Keratinocyte (primary cell): ENCODE results near the gene MARK1. TPM values are rescaled to one million over a fixed set of nuclear protein-coding genes. Genes with fewer than 3 reads are reported as not detected.

ENCODE experiments used
- DNase-seq: peaks from one replicate; pipeline ENCODE4 v3.0.0-alpha.2; 2011; ENCODE audit warnings: low read depth, missing footprints, low spot score
- FAIRE-seq: peaks from 2 replicates; lab custom pipeline; 2011; peaks lifted over from hg19 to GRCh38; lab: Jason Lieb, UNC
- H2AFZ ChIP-seq: 2 replicates; pipeline ENCODE4 v1.6.0; 2012; ENCODE audit warnings: low read length, control low read depth, inconsistent platforms; ENCODE audit not compliant: control insufficient read depth
- H3K27ac ChIP-seq: 2 replicates; pipeline ENCODE4 v1.5.1; 2011; ENCODE audit warnings: low read length; ENCODE audit not compliant: control insufficient read depth, insufficient read depth
- H3K27me3 ChIP-seq: 3 replicates; pipeline ENCODE4 v1.6.0; 2011; ENCODE audit warnings: low read length; ENCODE audit not compliant: control insufficient read depth, insufficient read depth; ENCODE audit errors: extremely low read depth
- H3K36me3 ChIP-seq, 2 experiments: 2 replicates in 1 of 2; 3 replicates in 1 of 2; pipeline ENCODE4 v1.5.1; 2011; ENCODE audit warnings: low read length in 2 of 2, mild to moderate bottlenecking in 1 of 2; ENCODE audit not compliant: control insufficient read depth in 2 of 2, insufficient read depth in 2 of 2; ENCODE audit errors: extremely low read depth in 1 of 2
- H3K4me1 ChIP-seq: 3 replicates; pipeline ENCODE4 v1.5.1; 2011; ENCODE audit warnings: low read length; ENCODE audit not compliant: control insufficient read depth, insufficient read depth; ENCODE audit errors: extremely low read depth
- H3K4me2 ChIP-seq: 3 replicates; pipeline ENCODE4 v1.6.0; 2011; ENCODE audit warnings: low read depth, low read length; ENCODE audit not compliant: control insufficient read depth, insufficient read depth; ENCODE audit errors: extremely low read depth
- H3K4me3 ChIP-seq, 3 experiments: fragments of 200-600 bp in 1 of 3; sonication (generic) in 1 of 3; 2 replicates in 2 of 3; 3 replicates in 1 of 3; pipeline ENCODE4 v1.5.1; 2011 to 2016; ENCODE audit warnings: low read length in 3 of 3, mild to moderate bottlenecking in 3 of 3, control low read depth in 2 of 3, inconsistent platforms in 1 of 3, low read depth in 1 of 3, mixed read lengths in 1 of 3, mixed run types in 1 of 3, moderate library complexity in 1 of 3; ENCODE audit not compliant: control insufficient read depth in 2 of 3, insufficient read depth in 2 of 3; ENCODE audit errors: extremely low read depth in 1 of 3
- H3K79me2 ChIP-seq: 2 replicates; pipeline ENCODE4 v1.6.0; 2012; ENCODE audit warnings: low read length; ENCODE audit not compliant: control insufficient read depth, insufficient read depth
- H3K9ac ChIP-seq: 3 replicates; pipeline ENCODE4 v1.6.0; 2011; ENCODE audit warnings: low read length; ENCODE audit not compliant: control insufficient read depth, insufficient read depth; ENCODE audit errors: extremely low read depth
- H3K9me1 ChIP-seq: 3 replicates; pipeline ENCODE4 v1.6.0; 2011; ENCODE audit warnings: low read length; ENCODE audit not compliant: control insufficient read depth, insufficient read depth; ENCODE audit errors: extremely low read depth
- H3K9me3 ChIP-seq: 2 replicates; pipeline ENCODE4 v1.5.1; 2012; ENCODE audit warnings: low read depth, low read length; ENCODE audit not compliant: control insufficient read depth
- H4K20me1 ChIP-seq: 3 replicates; pipeline ENCODE4 v1.6.0; 2011; ENCODE audit warnings: low read length; ENCODE audit not compliant: control insufficient read depth, insufficient read depth; ENCODE audit errors: extremely low read depth
- EZH2 ChIP-seq: IDR thresholded peaks from one replicate; pipeline ENCODE4 v1.6.1; 2012; ENCODE audit warnings: inconsistent platforms, mild to moderate bottlenecking, low read length, moderate library complexity
- dilution Hi-C: fragments of 300-500 bp; cut with MboI; formaldehyde crosslinking; loops from one replicate; pipeline ENCODE4 v1.7.0; 2020; ENCODE audit warnings: low sequenced_read_pairs; ENCODE audit not compliant: extremely low pct_ligation_motif_present
- polyA plus RNA-seq, 5 experiments: library from polyadenylated mRNA; depleted of rRNA in 3 of 5; stranded (reverse) in 3 of 5; stranded (forward) in 1 of 5; unstranded in 1 of 5; fragments of >200 nt; gene quantifications; 1 replicate in 1 of 5; 2 replicates in 3 of 5; 3 replicates in 1 of 5; pipeline versions ENCODE4 v1.2.1 to v1.2.3, GENCODE V29; 2011 to 2012; ENCODE audit warnings: missing spikeins in 2 of 5, low read depth in 1 of 5, low replicate concordance in 1 of 5
- TF ChIP-seq, protein P1 (sequence below), 3 experiments: IDR thresholded peaks in 1 of 3; conservative IDR thresholded peaks in 1 of 3; optimal IDR thresholded peaks in 1 of 3; 2 replicates in 2 of 3; 3 replicates in 1 of 3; pipeline versions ENCODE3 to v1.5.1; 2011; ENCODE audit warnings: low read length in 3 of 3, mild to moderate bottlenecking in 3 of 3, moderate library complexity in 2 of 3, control low read depth in 1 of 3, inconsistent platforms in 1 of 3; ENCODE audit not compliant: insufficient read depth in 2 of 3; ENCODE audit errors: extremely low read depth in 1 of 3

The MARK1 gene
- polyA plus RNA-seq, 1 donor (not counting 4 experiments of a cell fraction or from before 2014, with no cell fraction given) = 8.4 TPM

DNA sequence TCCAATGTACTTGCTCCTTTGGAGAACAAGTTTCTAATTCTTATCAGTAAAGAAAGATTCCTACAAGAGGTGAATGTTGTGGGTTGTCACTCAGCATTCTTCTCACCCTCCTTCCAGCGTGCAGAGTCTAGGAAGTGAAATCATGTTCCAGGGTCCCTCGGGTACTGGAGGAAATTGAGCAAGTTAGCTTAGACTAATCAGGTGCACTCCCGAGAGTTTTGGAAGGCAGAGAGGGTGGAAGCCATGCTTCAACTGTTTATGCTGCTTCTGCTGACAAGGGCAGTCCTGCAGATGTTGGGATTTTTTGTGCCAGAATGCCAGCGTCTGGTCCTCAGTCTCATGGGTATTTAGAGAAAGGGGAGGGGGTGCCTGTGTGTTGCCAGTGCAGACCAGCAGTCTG lies 157.0 kb downstream of the MARK1 start:
- no peak overlapping the region for H3K9ac ChIP-seq
- DNase-seq (no peak), FAIRE-seq (no peak)
- H3K27me3 ChIP-seq = no peaks in the 10 kb centered on the region
- H3K9me3 ChIP-seq = no peaks in the 10 kb centered on the region
- no peak overlapping the region for H3K4me3 ChIP-seq
- H3K4me1 ChIP-seq = peaks cover 4% of the 10 kb centered on the region
- H3K27ac ChIP-seq = no peak overlapping the region
- H3K4me2 ChIP-seq = no peak overlapping the region
- no peak for TF ChIP-seq EZH2
- TF ChIP-seq, protein P1, sequence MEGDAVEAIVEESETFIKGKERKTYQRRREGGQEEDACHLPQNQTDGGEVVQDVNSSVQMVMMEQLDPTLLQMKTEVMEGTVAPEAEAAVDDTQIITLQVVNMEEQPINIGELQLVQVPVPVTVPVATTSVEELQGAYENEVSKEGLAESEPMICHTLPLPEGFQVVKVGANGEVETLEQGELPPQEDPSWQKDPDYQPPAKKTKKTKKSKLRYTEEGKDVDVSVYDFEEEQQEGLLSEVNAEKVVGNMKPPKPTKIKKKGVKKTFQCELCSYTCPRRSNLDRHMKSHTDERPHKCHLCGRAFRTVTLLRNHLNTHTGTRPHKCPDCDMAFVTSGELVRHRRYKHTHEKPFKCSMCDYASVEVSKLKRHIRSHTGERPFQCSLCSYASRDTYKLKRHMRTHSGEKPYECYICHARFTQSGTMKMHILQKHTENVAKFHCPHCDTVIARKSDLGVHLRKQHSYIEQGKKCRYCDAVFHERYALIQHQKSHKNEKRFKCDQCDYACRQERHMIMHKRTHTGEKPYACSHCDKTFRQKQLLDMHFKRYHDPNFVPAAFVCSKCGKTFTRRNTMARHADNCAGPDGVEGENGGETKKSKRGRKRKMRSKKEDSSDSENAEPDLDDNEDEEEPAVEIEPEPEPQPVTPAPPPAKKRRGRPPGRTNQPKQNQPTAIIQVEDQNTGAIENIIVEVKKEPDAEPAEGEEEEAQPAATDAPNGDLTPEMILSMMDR (optimal IDR thresholded peaks at IDR 0.05 in 1 of 3, IDR thresholded peaks at IDR 0.05 in 1 of 3, conservative IDR thresholded peaks at IDR 0.05 in 1 of 3; ENCODE audit: extremely low read depth in 1 of 3, insufficient read depth in 2 of 3, low read length in 3 of 3) = no peak
- H3K9me1 ChIP-seq = no peaks in the 10 kb centered on the region
- no peak overlapping the region for H2AFZ ChIP-seq
- H3K36me3 ChIP-seq = no peaks in the 10 kb centered on the region
- H3K79me2 ChIP-seq = no peaks in the 10 kb centered on the region
- no peaks in the 10 kb centered on the region for H4K20me1 ChIP-seq
- dilution Hi-C loops = no loop called here

DNA sequence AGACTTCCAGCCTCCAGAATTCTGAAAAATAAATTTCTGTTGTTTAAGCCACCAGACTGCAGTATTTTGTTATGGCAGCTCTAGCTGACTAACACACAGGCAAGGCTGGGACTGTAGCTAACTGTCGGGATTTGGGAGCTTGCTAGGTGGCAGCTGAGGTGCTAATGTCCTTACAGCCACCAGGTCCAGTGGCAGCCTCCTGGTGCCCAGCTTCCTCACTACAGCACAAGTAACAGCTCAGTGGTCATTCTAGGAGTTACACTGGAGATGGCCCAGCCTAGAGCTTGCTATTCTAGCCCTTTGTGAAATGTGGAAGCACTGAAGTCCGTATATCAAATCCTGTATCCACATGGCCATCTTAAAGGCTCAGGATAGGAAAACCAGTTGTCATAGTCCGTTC lies 157.9 kb downstream of the MARK1 start:
- Histone ChIP-seq H2AFZ (no peak overlapping the region), H4K20me1 (no peaks in the 10 kb centered on the region), H3K79me2 (no peaks in the 10 kb centered on the region), H3K27me3 (peaks cover 5% of the 10 kb centered on the region), H3K9me1 (no peaks in the 10 kb centered on the region), H3K27ac (no peak overlapping the region), H3K4me3 (no peak overlapping the region), H3K4me1 (peaks cover 6% of the 10 kb centered on the region), H3K9ac (no peak overlapping the region), H3K36me3 (no peaks in the 10 kb centered on the region), H3K9me3 (no peaks in the 10 kb centered on the region), H3K4me2 (no peak overlapping the region)
- dilution Hi-C loops = no loop called here
- no peak for FAIRE-seq
- no peak for DNase-seq
- no peak for TF ChIP-seq EZH2
- TF ChIP-seq, protein P1 (optimal IDR thresholded peaks at IDR 0.05 in 1 of 3, IDR thresholded peaks at IDR 0.05 in 1 of 3, conservative IDR thresholded peaks at IDR 0.05 in 1 of 3; ENCODE audit: extremely low read depth in 1 of 3, insufficient read depth in 2 of 3, low read length in 3 of 3) = no peak
